ENCODE data around the gene TRIM44.

- TF ChIP-seq CTCF (IDR thresholded peaks at IDR 0.05; ENCODE audit: low read length) = no peak
- TF ChIP-seq EZH2 (IDR thresholded peaks at IDR 0.05; ENCODE audit: borderline replicate concordance, low read length) = no peak
These were observed 9.0 kb downstream of the TRIM44 start for GRCh38 chr11:35671396-35672127.

Measured in OCI-LY1 (cell line).